Testis (tissue), 2 donors: ENCODE data around the gene PIP5KL1.

ENCODE experiments used
- CTCF ChIP-seq, 3 experiments: fragments of 450-650 bp in 2 of 3; fragments of 200-600 bp in 1 of 3; sonication (generic) in 1 of 3; IDR thresholded peaks; one replicate each; pipeline ENCODE4 v1.5.1; 2016 to 2019; ENCODE audit warnings: antibody characterized with exemption in 3 of 3, mild to moderate bottlenecking in 2 of 3, moderate library complexity in 1 of 3
- POLR2A ChIP-seq: fragments of 450-650 bp; IDR thresholded peaks from one replicate; pipeline ENCODE4 v1.6.1; 2017; ENCODE audit warnings: antibody characterized with exemption, mild to moderate bottlenecking, moderate library complexity

GRCh38 chr9:127915801-127916719, 14.5 kb downstream of the PIP5KL1 start:
- no peak for TF ChIP-seq CTCF (IDR thresholded peaks at IDR 0.05)
- TF ChIP-seq POLR2A = no peak
